Endothelial cell of umbilical vein (primary cell): ENCODE results near the gene DGKD.

Source experiments
- POLR2A ChIP-seq: IDR thresholded peaks from 2 replicates; pipeline ENCODE4 v1.6.1; 2012; ENCODE audit warnings: low read depth, mild to moderate bottlenecking, control low read depth, low read length
- TF ChIP-seq, protein P1 (sequence below), 2 donors: IDR thresholded peaks; 1 replicate in 1 of 2; 2 replicates in 1 of 2; pipeline ENCODE4 v1.5.1; 2011; ENCODE audit warnings: low read length in 2 of 2, mild to moderate bottlenecking in 2 of 2, moderate library complexity in 2 of 2, control low read depth in 1 of 2, inconsistent platforms in 1 of 2, low read depth in 1 of 2; ENCODE audit not compliant: insufficient read depth in 1 of 2; ENCODE audit errors: extremely low read depth in 1 of 2

DNA sequence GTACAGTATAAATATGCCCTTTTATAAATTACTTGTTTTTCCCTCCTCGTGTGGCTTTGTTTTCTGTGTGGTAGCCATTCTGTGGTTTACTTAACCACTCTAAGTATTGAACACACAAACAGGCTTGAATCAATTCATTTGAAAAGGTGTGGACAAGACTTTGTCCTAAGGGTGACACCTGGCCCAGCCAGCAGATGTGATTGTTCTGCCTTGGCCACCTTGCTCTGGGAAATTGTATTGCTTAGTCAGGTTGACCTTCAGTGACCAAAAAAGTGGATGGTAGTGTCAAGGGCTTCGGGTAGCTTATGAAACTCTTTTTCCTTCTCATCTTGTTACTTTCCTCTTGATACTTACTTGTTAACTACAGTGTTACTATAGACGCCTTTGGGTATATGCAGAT lies 61.9 kb downstream of the DGKD start:
- TF ChIP-seq, protein P1, sequence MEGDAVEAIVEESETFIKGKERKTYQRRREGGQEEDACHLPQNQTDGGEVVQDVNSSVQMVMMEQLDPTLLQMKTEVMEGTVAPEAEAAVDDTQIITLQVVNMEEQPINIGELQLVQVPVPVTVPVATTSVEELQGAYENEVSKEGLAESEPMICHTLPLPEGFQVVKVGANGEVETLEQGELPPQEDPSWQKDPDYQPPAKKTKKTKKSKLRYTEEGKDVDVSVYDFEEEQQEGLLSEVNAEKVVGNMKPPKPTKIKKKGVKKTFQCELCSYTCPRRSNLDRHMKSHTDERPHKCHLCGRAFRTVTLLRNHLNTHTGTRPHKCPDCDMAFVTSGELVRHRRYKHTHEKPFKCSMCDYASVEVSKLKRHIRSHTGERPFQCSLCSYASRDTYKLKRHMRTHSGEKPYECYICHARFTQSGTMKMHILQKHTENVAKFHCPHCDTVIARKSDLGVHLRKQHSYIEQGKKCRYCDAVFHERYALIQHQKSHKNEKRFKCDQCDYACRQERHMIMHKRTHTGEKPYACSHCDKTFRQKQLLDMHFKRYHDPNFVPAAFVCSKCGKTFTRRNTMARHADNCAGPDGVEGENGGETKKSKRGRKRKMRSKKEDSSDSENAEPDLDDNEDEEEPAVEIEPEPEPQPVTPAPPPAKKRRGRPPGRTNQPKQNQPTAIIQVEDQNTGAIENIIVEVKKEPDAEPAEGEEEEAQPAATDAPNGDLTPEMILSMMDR (IDR thresholded peaks at IDR 0.05; ENCODE audit: extremely low read depth in 1 of 2, insufficient read depth in 1 of 2, low read depth in 1 of 2, low read length in 2 of 2) = no peak
- TF ChIP-seq POLR2A = no peak
